ENCODE data around the gene KCNQ1OT1.
A peak's percentile ranks its signal among the peaks of the same experiment; 100 is the strongest.

Gene KCNQ1OT1

DNA sequence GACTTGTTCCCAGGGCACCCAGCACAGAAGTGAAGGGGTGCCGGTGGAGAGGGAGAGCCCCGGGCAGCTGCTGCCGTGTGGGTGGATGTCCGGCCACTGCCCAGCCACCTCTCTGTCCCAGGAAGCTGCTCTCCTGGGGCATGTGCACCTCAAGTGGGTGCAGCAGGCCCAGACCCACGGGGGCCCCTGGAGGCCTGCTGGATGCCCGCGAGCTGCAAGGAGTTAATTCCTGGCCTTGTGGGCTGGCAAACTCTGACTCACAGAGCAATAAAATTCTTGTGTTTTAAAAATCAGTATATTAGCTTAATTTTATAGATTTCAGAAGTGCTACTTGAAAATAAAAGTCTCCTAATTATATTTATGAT, 37.4 kb upstream of the KCNQ1OT1 start:
- no peak for DNase-seq (ENCODE audit: low read depth)

DNA sequence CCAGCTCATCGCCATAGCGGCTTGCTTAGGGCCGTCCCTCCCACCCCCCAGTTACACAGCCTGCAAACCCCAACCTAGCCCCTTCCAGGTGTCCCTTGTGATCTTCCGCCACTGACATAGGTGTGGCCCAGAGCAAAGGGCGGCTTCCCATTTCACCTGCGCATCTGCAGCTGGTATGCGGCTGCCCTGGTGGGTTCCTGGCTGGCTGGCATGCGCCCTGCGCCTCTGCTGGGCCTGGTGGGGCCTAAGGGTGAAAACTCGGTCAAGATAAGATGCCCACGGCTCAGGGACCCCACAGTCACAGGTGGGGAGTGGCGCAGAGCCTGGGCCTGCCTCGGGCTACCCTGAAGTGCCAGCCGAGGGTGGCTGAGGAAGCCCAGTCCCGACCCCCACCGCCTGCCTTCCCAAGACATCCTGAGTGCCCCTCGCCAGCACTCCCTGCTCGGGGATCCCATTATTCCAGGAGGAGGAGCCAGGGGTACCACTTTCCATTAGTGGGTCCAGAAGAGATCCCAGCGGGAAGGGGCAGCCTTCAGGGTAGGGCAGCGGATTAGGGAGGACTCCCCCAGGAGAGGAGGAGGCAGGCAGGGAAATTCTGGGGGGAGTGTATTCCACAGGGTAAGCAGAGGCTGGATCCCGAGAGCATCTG, 36.9 kb upstream of the KCNQ1OT1 start:
- no peak for DNase-seq (ENCODE audit: low read depth)

DNA sequence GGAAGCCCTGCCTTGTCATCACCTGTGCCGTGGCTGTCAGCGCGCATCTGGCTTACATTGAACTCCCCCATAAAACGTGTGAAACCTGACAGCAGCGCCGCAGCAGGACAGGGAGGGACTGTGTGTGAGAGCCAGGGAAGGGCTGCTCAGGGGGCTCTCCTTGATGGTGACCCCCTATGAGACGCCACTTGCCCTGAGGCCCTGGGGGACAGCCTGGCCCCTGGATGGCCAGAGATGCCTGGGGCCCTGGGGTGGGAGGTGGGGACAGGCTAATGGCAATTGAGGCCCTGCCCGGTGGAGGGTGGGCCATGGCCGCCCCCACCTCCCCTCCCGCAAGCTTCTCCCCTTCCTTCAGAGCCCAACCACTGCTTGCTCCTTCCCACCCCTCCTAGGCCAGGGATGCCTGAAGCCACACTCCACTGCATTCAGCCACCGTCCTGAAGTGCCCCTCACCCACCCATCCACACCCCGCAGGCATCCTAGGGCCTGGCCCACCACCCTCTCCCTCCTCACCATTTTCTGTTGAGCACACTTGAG, 35.3 kb upstream of the KCNQ1OT1 start:
- DNase-seq (ENCODE audit: low read depth), result no peak

DNA sequence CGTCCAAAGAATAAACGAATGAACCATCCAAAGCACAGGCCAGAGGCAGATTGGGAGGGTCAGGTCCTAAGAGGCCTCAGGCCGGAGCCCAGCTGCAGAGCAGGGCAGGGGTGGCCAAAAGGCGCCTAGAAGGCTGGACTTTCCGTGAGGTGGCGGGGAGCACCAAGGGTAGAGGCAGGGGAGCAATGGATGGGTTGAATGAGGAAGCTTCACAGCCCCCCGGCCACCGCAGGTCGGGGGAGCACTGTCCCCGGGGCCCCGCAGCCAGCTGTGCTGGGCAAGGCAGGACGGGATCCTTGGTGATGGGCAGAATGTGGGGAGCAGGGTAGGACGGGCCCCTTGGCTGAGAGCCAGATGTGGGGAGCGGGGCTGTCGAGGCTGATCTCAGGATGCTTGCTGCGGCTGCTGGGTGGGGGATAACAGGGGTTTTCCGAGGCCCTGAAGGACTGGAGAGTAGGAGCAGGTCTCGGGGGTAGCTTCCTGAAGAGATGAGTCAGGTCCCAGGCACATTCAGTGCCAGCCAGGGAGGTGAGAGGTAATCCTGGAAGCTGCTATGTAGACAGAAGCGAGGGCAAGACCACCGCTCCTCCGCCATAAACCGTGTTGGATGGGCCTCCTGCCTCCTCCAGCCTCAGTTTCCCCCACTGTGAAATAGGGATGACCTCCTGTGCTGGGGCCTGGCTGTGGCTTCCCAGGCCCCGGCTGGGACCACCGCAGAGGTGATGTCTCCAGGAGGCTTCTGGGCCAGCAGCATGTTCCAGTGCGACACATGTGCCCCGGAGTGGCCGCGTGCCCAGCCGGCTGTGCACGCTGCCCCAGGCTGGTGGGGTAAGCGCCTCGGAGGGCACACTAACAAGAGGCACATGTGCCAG, 34.6 kb upstream of the KCNQ1OT1 start:
- no peak for DNase-seq (ENCODE audit: low read depth)

DNA sequence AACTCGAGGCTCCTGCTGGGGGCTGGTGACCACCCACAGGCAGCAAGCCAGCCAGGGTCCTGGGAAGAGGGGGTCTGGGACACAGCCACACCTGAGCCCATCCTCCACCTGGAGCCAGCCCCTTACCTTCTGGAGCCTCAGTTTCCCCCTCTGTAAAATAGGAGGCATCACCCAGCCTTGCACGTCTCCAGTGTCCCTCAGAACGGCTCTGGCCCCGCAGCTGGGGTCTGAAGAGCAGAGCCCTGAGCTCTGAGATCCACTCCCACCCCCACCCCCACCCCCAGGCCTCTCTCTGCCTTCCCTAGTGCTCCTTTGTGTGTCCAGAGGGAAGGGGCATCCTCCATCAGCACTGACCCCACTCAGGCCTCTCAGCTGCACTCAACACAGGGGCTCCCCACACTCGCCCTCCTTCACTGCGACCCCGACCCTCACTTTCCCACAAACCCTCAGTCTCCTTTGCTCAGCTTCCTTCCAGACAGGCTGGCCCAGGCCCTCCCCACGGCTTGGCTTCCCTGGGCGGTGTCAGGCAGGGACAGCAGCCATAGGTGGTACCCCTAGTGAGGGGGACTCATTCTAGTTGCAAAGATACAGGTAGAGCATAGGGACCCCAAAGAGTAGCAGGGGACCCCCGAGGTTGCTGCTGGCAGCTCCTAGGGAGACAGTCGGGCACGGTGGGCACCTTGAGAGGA, 33.3 kb upstream of the KCNQ1OT1 start:
- no peak for DNase-seq (ENCODE audit: low read depth)

DNA sequence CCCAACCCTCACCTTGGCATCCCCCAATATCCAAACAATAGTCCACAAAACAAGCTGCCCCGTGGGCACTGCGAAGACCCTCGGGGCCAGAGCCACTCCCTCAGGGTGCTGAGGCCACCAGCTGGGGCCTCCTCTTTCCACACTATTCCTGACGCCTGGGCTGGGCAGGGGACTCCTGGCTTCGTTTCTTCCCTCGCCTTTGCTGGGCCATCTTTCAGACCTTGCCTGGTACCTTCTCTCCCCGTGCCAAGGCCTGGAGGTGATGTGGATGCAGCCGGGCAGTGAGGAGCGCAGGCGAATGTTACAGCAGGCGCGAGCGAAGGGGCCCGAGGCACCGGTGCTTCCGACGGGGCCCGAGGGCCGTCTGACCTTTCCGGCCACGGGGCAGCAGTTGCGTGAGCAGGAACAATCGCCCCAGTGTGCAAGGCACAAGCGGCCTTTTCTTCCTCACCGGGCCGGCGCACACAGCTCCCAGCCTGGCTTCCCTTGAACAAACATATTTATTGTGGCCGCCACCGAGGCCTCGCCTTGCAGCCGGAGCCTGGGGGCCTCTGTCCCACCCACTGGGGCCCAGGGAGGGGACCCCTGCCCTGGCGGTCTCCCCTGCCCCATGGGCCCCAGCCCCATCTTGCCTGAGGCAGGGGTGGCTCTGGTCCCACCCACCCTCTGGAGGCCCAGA, 32.6 kb upstream of the KCNQ1OT1 start:
- DNase-seq (ENCODE audit: low read depth), result no peak

DNA sequence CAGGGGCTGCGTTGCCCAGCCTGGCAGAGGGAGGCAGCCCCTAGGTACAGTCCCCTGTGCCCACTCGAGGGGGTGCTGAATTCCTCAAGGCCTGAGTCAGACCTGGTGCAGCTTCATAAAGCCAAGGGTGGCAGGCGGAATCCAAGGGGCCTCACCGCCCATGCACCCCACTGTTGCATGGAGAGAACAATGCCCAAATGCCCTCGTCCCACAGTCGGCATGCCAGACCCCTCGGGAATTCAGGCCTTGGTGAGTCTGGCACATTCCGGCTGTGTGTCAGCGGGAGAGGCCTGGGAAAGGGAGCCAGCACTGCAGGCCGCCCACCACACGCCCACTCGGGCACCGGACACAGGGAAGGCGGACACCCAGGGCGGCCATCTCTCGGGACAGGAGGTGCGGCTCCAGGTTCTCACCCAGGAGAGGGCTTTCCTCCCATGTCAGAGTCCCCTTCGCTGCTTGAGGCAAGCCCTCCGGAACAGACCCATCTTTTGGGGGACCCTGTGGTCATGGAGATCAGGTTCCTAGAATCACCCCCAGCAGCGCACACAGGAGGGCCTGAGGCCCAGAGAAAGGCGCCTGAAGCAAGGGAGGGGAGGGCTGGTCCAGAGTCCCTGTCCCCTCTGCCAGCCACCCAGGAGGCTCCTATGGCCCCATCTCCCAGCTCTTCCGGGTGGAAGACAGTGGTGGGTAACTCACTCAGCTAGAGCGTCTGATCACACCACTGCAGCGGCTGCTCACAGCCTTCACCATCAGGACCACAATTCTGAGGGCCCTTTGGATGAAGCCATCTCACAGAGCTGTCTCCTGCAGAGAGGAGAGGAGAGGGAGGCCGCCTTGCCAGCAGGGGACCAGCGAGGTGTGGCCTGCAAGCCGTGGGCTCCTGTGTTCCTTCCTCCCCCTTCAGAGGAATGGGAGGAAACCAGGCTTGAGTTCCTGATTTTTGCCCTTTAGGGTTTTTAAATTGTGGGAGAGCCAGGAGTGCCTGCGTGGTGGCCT, 31.6 kb upstream of the KCNQ1OT1 start:
- no peak for DNase-seq (ENCODE audit: low read depth)

DNA sequence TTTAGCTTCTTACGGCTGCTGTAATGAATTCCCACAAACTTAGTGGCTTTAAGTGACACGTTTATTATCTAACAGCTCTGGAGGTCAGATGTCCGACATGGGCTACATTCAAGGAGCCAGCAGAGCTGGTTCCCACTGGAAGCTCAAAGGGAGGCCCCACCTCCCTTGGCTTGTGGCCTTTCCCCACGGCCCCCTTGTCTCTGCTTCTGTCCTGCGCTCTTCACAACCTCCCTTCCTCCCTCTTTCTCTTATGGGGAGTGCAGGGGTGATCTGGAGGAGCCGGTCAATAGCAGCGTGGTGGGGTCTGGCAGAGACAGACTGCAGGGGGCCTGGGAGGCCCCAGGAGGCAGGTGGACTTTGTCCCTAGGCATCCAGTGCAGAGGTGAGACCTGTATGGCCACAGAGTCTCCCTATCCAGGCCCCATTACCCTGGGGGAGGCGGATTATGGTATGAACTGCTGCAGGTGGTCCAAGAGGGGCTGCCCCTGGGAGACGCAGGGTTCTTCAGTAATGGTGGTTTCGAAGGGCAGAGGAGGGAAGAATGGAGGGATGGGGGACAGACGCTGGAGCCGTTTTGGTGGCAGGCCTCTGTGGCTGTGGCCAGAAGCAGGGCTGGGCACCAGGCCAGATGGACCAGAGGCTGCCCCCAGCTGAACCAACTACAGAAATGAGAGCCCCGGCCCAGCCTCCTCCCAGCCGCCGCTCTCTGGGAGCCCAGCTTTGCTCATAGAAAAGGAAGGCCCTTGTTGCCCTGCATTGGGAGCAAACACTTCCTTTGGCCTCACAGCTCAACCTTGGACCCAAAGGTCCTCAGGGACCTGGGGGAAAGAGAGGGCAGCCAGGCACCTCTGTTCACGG, 30.7 kb upstream of the KCNQ1OT1 start:
- no peak for DNase-seq (ENCODE audit: low read depth)

DNA sequence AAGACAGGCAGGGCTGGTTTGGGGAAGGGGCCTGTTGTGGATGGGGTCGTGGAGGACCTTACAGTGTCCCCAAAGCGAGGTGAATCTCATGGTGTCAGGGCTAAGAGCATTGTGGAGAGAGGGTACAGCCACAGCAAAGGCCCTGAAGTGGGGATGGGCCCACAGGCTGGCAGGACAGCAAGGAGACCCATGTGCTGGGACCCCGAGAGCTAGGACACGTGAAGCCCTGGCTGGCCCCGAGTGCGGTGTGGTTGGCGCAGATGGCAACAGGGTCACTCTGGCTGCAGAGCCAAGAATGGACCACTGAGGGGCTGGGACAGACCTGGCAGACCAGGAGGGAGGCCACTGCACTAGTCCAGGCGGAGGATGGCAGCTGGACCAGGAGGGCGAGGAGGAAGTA, 30.0 kb upstream of the KCNQ1OT1 start:
- no peak for DNase-seq (ENCODE audit: low read depth)

DNA sequence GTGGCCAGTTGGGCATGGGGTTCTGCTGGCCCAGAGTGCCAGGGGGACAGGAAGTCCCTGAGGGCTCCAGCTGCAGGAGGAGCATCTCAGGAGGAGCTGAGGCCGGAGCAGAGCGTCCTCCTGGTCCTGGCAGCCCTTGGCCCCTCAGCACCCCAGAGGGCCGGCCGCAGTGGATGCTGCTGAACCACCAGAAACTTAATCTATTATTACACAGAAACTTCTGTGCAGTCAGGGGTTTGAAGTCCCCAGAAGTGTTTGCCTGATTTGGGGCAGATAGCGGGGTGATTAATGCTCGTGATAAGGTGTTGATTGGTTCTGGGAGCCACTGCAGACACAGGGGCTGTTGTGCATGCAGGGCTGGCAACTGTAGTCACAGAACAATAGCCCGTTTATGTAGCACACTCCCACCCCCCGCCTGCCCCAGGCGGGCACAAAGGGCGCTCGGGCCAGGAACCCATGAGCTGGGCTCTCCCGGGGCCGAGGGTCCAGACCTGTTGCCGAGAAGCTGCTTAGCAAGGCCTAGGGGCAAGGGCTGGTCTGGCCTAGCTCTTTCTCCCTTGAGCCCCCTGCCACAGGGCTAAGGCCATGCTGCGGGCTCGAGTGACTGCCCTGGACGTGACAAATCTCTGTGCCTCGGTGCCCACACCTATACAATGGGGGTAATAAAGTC, 29.0 kb upstream of the KCNQ1OT1 start:
- DNase-seq (ENCODE audit: low read depth), result no peak

DNA sequence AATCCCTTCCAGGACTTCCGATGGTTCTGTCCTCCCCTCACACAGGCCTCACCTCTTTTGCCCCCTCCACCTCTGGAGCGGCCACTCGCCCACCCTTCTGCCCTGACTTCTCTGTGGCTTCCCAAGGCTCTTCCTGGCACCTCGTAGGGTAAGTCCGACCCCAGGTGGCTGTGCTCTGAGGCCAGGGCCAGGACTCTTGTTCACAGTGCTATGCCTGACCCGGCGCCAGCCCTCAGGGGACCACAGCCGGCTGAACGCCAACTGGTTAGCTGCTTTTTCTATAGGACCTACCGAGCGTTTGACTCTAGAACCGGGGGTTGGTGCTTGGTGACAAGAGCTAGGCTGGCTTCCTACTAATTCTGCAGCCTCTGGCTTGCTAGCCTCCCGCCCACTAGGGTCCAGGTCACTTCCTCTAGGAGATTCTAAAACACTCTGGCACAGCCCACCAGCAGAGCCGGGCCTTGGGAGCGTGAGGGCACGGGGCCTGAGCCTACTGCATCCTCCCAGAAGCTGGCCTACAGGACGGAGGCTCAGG, 28.4 kb upstream of the KCNQ1OT1 start:
- DNase-seq (ENCODE audit: low read depth), result no peak

DNA sequence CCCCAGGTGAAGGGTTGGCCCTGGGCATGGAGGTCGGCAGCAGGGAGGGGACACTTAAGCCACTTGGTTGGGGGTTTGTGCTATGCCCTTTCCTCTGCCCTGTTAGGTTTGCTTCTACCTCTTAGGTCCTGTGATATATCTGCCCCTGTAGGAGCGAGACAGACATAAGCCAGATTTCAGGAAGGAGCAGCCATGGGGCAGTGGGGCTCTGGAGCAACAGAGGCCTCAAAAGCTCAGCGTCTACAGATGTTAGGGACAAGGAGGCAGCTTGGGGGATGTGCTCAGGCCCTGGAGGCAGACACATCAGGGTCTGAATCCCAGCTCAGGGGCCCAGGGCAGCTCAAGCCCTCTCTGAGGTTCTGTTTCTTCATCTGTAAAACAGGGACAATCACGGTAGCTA, 27.2 kb upstream of the KCNQ1OT1 start:
- DNase-seq (ENCODE audit: low read depth), result no peak

DNA sequence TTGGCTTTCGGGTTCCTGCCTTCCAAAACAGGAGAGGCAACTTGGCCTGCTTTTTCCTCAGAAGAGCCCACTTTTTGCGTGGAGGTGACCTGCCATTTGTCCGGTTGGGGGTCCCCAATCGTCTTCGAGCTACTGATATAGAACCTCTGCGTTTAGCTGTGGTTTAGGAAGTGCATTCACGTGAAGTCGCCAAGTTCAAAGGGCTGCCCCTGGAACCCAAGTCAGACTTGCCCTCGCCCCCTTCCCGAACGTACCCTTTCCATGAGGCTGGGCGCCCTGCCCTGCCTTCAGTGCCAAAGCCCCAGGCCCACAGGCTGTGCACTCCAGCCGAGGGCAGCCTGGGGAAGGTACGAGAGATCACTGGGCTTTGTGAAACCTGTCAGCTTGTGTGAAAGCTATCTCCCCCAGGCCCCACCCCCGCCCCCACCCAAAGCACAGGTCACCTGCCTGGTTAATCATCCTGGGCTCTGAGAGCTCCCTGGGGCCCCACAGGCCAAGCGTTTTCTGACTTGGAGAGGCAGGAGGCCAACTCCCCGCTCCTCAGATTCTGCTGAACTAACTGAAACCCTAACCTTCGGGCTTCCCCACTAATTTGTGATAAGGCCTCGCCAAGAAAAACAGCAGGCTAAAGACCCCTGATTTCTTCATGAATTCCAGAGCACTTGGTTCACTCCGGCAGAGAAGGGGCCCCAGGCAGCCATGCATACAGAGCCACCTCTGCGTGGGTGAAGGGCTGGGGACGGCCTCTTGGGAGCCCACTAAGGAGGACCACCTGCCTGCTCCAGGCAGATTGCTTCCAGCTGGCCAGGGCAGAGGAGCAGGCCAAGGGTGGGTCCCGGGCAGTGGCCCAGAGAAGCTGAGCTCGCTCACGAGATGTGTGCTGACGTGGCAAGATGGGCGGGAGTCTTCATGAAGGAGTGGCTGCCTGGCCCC, 25.8 kb upstream of the KCNQ1OT1 start:
- DNase-seq (ENCODE audit: low read depth), result peak; percentile 21

DNA sequence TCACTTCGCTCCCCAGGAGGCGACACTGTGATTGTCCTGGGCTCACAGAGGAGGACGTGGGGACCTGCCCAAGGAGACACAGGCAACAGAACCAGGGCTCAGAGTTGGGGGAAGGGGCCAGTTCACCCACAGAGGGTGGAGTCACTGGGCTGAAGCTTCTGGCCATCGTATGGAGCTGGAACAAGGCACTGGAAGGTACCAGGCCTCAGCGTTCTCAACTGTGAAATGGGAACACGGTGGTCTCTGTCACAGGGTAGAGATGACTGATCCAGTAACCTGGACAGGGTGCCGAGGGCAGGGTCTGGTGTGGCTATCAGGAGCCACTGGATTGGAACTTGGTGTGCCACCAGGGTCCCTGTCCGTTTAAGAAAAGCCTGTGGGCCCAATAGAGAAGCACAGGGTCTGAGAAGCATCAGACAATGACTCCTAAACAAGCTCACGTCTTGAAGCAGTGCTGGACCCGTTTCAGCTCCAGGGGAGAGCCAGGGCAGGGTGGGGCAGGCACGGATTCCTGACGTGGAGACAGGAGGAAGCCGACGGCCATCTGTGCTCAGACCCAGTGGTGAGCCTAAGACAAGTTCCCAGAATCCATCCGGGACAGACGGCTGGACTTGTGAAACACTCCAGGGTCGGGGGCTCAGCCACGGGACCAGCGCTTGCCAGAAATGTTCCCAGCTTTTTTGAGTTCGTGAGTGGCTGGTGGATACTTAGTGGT, 25.0 kb upstream of the KCNQ1OT1 start:
- no peak for DNase-seq (ENCODE audit: low read depth)

DNA sequence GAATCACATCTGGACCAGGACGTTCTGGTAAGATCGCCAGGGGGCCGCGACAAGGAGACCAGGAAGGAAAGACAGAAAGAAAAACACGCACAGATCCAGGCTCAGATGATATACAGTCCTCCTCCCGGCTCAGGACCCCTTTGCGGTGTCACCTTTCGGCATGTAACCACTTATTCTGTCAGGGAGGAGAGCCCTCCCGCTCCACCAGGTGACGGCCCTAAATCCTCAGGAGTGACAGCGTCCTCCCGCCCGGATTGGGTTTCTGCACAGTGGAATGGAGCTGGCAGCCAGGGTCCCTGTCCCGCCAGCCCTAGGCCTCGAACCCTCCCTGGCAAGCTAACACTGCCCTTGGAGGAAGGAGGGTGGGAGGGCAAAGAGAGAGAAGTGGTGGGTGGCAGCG, 24.3 kb upstream of the KCNQ1OT1 start:
- no peak for DNase-seq (ENCODE audit: low read depth)

DNA sequence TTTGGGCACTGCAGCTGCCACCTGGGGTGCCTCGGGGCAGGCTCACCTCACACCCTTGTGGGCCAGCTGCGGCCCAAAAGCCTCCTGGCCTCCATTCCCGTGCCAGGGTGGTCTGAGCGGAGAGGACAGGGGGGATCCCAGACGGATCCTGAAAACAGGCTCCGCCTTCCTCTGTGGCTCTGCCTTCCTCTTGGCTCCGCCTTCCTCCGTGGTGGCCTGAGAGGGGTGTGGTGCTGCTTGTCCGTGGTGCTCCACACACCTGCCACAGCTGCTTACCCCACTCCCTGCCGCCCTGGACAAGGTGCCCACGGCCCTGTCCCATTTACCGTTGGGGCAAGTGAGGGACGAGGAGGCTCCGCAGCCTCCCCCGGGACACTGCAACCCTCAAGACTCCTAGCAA, 23.2 kb upstream of the KCNQ1OT1 start:
- DNase-seq (ENCODE audit: low read depth), result no peak

DNA sequence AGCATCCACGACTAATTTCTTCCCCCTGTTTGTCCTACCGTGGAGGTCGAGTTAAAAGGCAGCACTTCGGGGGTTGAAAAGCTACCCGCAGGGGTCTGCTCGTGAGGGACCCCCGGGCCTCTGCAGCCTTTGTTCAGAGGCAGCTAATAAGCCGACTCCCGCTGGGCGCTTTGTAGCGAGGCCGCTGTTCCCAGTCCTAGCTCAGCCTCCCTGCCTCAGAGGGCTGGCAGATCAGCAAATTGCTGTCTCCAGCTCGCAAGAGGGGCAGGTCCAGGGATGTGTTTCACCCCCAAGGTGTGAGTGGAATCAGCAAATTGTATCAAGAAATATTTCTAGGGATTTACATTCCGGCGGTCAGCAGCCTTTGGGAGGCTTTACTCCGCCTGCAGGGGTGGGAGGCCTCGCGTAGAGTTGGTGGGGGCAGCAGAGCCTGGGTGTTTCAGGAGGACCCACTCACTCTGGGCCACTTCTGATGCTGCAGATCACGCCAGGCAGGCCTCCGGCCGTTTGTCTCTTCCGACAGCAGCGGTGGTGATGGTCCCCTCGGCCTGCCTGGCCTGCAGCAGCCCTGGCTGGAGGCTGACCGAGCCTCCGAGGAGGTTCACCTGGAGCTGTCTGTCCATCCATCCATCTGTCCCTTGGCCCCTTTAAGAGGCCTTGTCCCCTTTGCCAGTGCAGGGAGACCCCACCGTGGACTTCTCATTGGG, 21.6 kb upstream of the KCNQ1OT1 start:
- DNase-seq (ENCODE audit: low read depth), result no peak

Data from GM04504 (cell line).